Activated CD4-positive, alpha-beta memory T cell treated with anti-CD3 and anti-CD28 coated beads, Interleukin-2, amount 10 ng/mL, durations not matched to agents 7 days and 5 days (primary cell): ENCODE measurements around the gene PAWR. TPM values are rescaled to one million over a fixed set of nuclear protein-coding genes. Genes with fewer than 3 reads are reported as not detected.
"Not testable (repeated sequence)": the region's sequence is repeated elsewhere in the genome, so short reads cannot be mapped to it uniquely, and the experiment has no call there.

Experiments used
- CTCF ChIA-PET: fragments of 350-600 bp; sonication (Branson Sonifier 250); formaldehyde crosslinking; loops from one replicate; lab custom pipeline; 2021; ENCODE audit warnings: antibody characterized with exemption, inconsistent platforms; lab: Charles Lee
- POLR2A ChIA-PET: fragments of 350-600 bp; sonication (Branson Sonifier 250); formaldehyde crosslinking; loops from one replicate; lab custom pipeline; 2021; ENCODE audit warnings: antibody characterized with exemption; lab: Charles Lee
- DNase-seq: peaks from one replicate; pipeline ENCODE4 v3.0.0-alpha.2; 2020
- H3K27ac Mint-ChIP-seq: one replicate; pipeline ENCODE4 v1.8.0; 2021; ENCODE audit warnings: mild to moderate bottlenecking, mixed read lengths
- H3K27me3 Mint-ChIP-seq: one replicate; pipeline ENCODE4 v1.8.0; 2021; ENCODE audit warnings: mixed read lengths
- H3K36me3 Mint-ChIP-seq: one replicate; pipeline ENCODE4 v1.8.0; 2021; ENCODE audit warnings: low read depth, mixed read lengths
- H3K4me1 Mint-ChIP-seq: one replicate; pipeline ENCODE4 v1.8.0; 2021; ENCODE audit warnings: mixed read lengths
- H3K4me3 Mint-ChIP-seq: one replicate; pipeline ENCODE4 v1.8.0; 2021; ENCODE audit warnings: mild to moderate bottlenecking, mixed read lengths
- H3K9me3 Mint-ChIP-seq: one replicate; pipeline ENCODE4 v1.8.0; 2021; ENCODE audit warnings: mixed read lengths
- total RNA-seq, 2 experiments: library from RNA; stranded (reverse); gene quantifications; one replicate each; pipeline ENCODE4 v1.2.3, GENCODE V29; 2021

The PAWR gene
- total RNA-seq, 2 experiments from 2014 or later, result 1.0 to 3.3 TPM

DNA sequence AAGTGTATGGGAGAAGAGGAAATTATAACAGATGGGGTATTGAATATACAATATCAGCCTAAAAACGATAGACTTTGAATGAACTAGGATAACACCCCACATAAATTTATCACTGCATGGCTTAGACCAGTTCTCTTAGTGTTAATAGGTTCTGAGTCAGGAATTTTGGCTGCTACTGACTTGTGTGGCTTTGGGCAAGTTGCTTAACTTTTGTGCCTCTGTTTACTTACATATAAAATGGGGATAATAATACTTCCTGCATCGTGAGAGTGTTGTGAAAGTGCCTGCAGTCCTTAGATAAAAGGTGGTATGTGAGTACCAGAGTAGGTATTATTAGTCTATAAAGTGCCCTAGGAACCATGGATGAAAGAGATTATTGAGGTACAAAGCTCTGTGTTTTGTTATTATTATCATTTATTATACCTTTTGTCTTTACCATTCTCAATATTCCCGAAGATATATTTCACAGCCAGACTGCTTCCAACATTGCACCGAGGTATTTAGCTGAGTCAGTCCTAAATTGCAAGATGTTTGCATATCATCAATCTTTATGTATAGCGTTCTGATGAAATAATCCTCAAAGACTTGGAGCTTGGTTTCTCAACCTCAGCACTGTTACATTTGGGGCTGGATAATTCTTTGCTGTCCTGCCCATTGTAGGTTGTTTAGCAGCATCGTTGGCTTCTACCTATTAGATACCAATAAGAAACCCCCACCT, 2.3 kb upstream of the PAWR start:
- H3K27me3 Mint-ChIP-seq, result peaks cover 48% of the 10 kb centered on the region
- H3K9me3 Mint-ChIP-seq, result no peaks in the 10 kb centered on the region
- peaks cover 13% of the 10 kb centered on the region for H3K4me1 Mint-ChIP-seq
- no peak overlapping the region for H3K27ac Mint-ChIP-seq
- no peaks in the 10 kb centered on the region for H3K36me3 Mint-ChIP-seq
- ChIA-PET POLR2A (no interaction called here), CTCF (no interaction called here)
- H3K4me3 Mint-ChIP-seq, result no peak overlapping the region
- no peak for DNase-seq

DNA sequence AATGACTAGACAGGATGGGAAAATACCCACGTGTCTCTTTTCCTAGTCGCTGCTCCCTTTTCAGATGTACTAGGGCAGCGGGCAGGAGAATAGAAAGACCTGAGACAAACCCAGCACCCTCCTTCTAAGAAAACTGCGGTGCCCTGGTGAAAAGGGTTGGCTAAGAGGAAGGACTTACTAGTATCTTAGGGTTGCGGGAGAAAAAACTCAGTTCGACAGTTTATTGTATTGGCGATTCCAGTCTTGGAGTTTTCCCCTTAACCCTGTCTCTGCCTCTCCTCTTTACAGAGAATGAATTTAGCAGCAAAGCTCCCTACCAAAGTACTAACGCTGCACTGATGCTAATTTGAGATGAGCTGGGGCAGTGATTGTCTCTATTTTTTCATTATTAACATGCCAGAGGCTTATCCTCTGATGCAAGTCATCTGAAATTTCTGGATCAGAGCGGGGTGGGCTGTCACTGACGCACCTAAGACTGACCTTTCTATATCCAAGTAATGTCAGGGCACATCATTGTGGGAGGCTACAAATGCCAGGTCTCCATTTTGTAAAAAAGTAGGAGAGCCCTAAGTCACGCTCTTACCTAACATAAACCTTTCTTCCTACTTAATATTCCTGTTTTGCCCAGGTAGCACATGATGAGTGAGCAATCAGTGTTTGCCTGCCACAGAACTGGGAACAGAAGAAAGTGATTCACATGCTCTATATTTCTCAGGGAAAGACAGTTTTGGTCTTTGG, 916 bp upstream of the PAWR start:
- peaks cover 14% of the 10 kb centered on the region for H3K4me1 Mint-ChIP-seq
- no peaks in the 10 kb centered on the region for H3K36me3 Mint-ChIP-seq
- peaks cover 50% of the 10 kb centered on the region for H3K27me3 Mint-ChIP-seq
- no peak for DNase-seq
- H3K4me3 Mint-ChIP-seq, result peak overlapping the region; percentile 67
- H3K9me3 Mint-ChIP-seq, result no peaks in the 10 kb centered on the region
- no peak overlapping the region for H3K27ac Mint-ChIP-seq
- ChIA-PET POLR2A (no interaction called here), CTCF (no interaction called here)

DNA sequence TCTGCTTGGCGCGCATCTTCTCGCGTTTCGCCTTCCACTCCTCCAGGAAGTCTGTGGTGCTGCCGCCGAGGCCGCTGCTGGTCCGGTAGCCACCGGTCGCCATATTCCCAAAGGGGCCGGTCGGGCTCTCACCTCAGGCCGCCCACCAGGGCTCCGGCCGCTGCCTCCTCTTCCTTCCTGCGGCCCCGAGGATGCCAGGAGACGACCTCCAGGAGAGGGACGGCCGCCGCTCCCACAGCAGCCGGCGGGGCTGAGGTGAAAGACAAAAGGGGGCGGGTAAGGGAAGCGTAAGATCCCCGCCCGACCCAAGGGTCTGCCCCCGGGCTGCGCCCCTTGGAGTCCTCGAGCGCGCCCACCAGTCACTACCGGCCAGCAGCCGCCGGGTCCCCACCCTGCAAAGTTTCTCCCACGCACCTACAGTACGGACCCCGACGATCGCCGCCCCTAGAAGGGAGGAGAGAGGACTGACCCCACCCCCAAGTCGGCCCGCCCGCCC, 574 bp downstream of the PAWR start:
- ChIA-PET CTCF (interaction anchor here (0.6 kb wide), 1 partner anchor 131 kb away, joined by 3 read pairs; no protein-coding TSS in a partner anchor), POLR2A (no interaction called here)
- no peak for DNase-seq
- peak overlapping the region; percentile 63 for H3K4me3 Mint-ChIP-seq
- no peaks in the 10 kb centered on the region for H3K9me3 Mint-ChIP-seq
- H3K27me3 Mint-ChIP-seq, result peaks cover 54% of the 10 kb centered on the region
- H3K27ac Mint-ChIP-seq, result no peak overlapping the region
- no peaks in the 10 kb centered on the region for H3K36me3 Mint-ChIP-seq
- H3K4me1 Mint-ChIP-seq, result peaks cover 14% of the 10 kb centered on the region

DNA sequence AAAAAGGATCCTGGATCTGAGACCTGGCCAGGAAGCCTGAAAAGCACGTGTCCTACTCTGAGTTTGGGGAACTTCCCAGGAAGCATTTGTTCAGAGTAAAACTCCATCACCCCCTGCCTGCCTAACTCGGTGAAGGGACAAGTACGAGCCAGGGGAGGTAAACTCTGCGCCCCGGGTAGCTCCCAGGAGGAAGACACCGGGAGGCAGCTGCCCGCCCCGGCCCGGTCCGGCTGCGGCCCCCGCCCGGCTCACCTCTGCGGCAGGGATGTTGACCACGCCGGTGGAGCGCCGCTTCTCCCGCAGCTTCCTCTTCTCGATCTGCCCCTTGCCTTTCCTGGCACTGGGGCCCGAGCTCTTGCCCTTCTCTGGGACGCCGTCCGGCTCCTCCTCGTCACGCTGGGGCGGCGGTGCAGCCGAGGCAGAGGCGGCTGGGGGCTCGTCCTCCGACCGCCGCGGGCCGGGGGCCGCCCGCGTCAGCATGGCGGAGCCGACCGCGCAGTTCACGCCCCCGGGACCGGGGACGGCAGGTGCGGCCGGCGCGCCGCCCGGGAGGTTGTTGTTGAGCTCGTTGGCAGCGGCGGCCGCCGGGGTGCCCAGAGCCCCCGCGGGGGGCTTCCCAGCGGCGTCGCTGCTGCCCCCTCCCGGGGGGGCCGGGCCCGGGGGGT, 1.2 kb downstream of the PAWR start:
- POLR2A ChIA-PET, result no interaction called here
- Mint-ChIP-seq H3K36me3 (no peaks in the 10 kb centered on the region), H3K9me3 (no peaks in the 10 kb centered on the region), H3K4me1 (peaks cover 14% of the 10 kb centered on the region), H3K27ac (no peak overlapping the region), H3K4me3 (peak overlapping the region; percentile 63), H3K27me3 (peaks cover 54% of the 10 kb centered on the region)
- CTCF ChIA-PET, result no interaction called here
- no peak for DNase-seq

DNA sequence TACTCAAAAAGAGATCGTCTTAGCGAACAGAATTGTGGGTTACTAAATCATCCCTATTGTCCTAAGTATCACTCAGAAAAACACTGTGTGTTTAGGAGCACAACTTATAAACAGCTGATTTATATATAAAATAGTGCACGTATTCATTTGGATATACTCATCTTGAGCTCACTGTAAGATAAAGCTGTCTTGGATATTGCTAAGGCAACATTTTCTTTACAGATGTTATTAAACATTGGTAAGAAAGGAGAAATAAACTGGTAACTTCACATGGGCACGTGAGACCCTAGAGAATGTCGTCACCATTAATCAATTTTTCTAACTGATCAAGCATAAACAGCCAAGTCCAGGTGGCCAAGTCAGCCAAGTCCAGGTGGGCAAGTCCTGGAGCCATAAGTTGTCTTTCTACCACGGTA, 1.7 kb downstream of the PAWR start:
- no peaks in the 10 kb centered on the region for H3K9me3 Mint-ChIP-seq
- POLR2A ChIA-PET, result no interaction called here
- no peaks in the 10 kb centered on the region for H3K36me3 Mint-ChIP-seq
- CTCF ChIA-PET, result no interaction called here
- DNase-seq, result no peak
- H3K4me3 Mint-ChIP-seq, result peak overlapping the region; percentile 33
- H3K27ac Mint-ChIP-seq, result no peak overlapping the region
- peaks cover 54% of the 10 kb centered on the region for H3K27me3 Mint-ChIP-seq
- H3K4me1 Mint-ChIP-seq, result peaks cover 14% of the 10 kb centered on the region

DNA sequence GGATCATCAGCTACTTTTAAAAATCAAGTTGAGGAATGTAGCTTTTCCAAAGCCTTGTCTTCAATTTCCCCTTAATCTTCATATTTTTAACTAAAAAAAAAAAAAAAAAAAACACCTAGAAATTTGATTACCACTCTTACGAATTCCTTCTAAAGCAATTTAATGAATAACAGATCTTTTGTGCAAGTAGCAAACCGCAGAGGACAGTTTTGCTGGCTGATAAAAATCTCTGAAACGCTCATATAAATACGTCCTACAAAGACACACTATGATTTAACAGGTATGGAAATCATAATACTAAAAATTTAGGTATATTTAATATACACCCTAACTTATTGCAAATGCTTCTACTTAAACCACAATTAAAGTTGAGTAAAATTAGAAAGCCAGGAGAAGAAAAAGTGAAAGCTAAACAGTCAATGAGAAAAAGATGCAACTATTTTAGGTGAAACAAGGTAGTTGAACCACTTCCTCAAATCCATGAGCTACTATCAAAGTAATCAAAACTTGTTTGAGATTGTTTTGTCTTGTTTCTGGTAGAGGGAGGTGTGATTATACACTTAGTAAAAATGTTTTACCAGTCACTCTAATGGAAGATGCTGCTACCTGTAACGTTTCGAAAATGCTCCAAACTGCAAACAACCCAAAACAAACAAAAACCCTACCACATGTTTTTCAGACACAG, 2.2 kb downstream of the PAWR start:
- no peaks in the 10 kb centered on the region for H3K9me3 Mint-ChIP-seq
- H3K4me1 Mint-ChIP-seq, result peaks cover 14% of the 10 kb centered on the region
- H3K27me3 Mint-ChIP-seq, result peaks cover 53% of the 10 kb centered on the region
- H3K36me3 Mint-ChIP-seq, result no peaks in the 10 kb centered on the region
- POLR2A ChIA-PET, result no interaction called here
- CTCF ChIA-PET, result interaction anchor here (0.6 kb wide), 1 partner anchor 573 kb away, joined by 3 read pairs; no protein-coding TSS in a partner anchor
- DNase-seq, result no peak
- H3K27ac Mint-ChIP-seq, result no peak overlapping the region
- peak overlapping the region; percentile 33 for H3K4me3 Mint-ChIP-seq

DNA sequence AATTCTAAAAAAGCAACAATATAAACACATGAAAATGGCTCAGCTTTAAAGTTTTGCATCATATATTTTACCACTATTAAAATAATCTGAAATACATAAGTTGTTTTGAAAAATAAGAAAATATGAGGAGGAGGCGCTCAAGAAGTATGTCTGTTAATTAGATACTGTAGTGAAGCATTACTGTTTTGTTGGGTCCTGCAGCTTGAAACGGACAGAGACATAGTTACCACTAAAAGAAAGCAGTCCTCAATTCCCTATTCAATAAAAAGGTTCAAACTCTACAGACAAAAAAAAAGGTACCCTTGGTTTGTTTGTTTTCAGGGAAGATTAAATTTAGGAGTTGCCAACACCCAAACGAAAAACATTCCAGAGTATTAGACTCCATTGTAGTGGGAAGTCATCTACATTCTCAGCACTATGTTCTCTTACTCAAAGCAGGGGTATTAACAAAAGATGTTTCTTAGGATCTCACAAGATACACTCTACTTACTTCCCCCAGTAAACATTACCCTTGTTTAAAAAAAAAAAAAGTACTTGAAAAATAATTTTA, 3.0 kb downstream of the PAWR start:
- no peak overlapping the region for H3K27ac Mint-ChIP-seq
- peaks cover 47% of the 10 kb centered on the region for H3K27me3 Mint-ChIP-seq
- H3K4me3 Mint-ChIP-seq, result no peak overlapping the region
- H3K9me3 Mint-ChIP-seq, result no peaks in the 10 kb centered on the region
- no peak for DNase-seq
- POLR2A ChIA-PET, result no interaction called here
- H3K36me3 Mint-ChIP-seq, result no peaks in the 10 kb centered on the region
- H3K4me1 Mint-ChIP-seq, result peaks cover 14% of the 10 kb centered on the region
- CTCF ChIA-PET, result interaction anchor here (0.6 kb wide), 1 partner anchor 574 kb away, joined by 3 read pairs; no protein-coding TSS in a partner anchor

DNA sequence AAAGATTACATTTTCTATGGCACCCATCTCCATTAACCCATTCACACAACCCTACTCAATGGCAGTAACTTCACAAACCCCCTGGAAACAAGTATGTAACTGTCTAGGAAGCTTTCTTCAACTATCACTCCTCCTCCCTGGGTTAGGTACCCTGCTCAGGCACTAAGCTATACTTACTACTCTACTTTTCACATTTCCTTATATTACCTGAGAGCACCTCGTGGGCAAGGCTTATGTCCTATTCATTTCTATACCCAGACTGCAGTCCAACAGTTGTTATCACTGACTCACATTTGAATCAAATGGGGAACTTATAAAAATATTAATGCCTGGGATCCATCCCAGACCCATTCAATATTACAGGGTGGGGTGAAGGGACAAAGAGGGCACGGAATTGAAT, 4.6 kb downstream of the PAWR start:
- Mint-ChIP-seq H3K4me3 (no peak overlapping the region), H3K9me3 (no peaks in the 10 kb centered on the region), H3K4me1 (peaks cover 11% of the 10 kb centered on the region), H3K27ac (no peak overlapping the region), H3K27me3 (peaks cover 32% of the 10 kb centered on the region), H3K36me3 (no peaks in the 10 kb centered on the region)
- ChIA-PET CTCF (no interaction called here), POLR2A (no interaction called here)
- no peak for DNase-seq

DNA sequence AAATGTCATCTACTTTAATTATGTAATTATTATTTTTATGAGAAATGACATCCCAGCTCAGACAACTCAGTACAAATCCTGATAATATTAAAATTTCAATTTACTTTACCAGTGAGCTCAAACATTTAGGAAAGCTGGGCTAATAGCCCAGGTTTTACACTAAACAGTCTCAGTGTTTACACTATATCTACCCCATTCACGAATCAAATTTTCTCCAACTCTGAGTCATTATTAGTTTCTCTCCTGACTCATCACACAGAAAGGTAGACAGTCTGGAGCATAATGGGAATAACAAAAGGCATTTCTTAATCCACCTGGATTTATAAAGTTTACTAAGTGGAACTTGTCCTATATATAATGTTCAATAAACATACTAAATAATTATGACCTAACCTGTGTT, 5.7 kb downstream of the PAWR start:
- no peak for DNase-seq
- Mint-ChIP-seq H3K27ac (no peak overlapping the region), H3K27me3 (peaks cover 26% of the 10 kb centered on the region), H3K4me3 (no peak overlapping the region), H3K36me3 (no peaks in the 10 kb centered on the region), H3K4me1 (peaks cover 8% of the 10 kb centered on the region), H3K9me3 (no peaks in the 10 kb centered on the region)
- CTCF ChIA-PET, result no interaction called here
- POLR2A ChIA-PET, result no interaction called here

DNA sequence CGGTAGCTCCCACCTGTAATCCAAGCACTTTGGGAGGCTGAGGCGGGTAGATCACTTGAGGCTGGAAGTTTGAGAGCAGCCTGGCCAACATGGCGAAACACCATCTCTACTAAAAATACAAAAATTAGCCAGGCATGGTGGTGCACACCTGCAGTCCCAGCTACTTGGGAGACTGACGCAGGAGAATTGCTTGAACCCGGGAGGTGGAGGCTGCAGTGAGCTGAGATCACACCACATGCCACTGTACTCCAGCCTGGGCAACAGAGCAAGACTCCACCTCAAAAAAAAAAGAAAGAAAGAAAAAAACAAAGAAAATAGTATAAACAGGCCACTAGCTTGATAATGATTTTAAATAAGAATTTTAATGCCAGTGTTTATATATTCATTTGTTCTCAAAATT, 6.4 kb downstream of the PAWR start:
- H3K4me3 Mint-ChIP-seq, CTCF ChIA-PET, POLR2A ChIA-PET, H3K27ac Mint-ChIP-seq, H3K9me3 Mint-ChIP-seq, DNase-seq, H3K36me3 Mint-ChIP-seq, H3K4me1 Mint-ChIP-seq: not testable (repeated sequence)
- peaks cover 25% of the 10 kb centered on the region for H3K27me3 Mint-ChIP-seq

DNA sequence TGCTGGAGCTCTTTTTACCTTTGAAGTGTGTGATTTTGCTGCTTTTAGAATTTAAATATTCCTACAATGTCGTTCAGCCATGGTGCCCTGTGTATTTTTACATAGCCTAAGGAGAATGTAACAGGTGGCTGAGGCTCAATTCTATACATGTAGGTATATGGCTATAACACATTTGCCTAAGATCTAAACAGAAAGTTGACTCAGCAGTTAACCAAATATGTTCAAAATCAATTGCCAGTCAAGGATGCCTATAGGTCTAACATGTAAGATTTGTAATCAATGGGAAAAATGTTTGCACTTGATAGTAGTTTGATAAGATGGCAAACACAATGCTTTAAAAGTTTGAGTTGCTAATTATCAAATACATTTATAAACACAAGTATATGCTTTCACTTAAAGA, 8.2 kb downstream of the PAWR start:
- ChIA-PET POLR2A (no interaction called here), CTCF (no interaction called here)
- no peaks in the 10 kb centered on the region for H3K4me1 Mint-ChIP-seq
- H3K9me3 Mint-ChIP-seq, result no peaks in the 10 kb centered on the region
- H3K27me3 Mint-ChIP-seq, result peaks cover 13% of the 10 kb centered on the region
- DNase-seq, result no peak
- no peak overlapping the region for H3K27ac Mint-ChIP-seq
- no peak overlapping the region for H3K4me3 Mint-ChIP-seq
- no peaks in the 10 kb centered on the region for H3K36me3 Mint-ChIP-seq

DNA sequence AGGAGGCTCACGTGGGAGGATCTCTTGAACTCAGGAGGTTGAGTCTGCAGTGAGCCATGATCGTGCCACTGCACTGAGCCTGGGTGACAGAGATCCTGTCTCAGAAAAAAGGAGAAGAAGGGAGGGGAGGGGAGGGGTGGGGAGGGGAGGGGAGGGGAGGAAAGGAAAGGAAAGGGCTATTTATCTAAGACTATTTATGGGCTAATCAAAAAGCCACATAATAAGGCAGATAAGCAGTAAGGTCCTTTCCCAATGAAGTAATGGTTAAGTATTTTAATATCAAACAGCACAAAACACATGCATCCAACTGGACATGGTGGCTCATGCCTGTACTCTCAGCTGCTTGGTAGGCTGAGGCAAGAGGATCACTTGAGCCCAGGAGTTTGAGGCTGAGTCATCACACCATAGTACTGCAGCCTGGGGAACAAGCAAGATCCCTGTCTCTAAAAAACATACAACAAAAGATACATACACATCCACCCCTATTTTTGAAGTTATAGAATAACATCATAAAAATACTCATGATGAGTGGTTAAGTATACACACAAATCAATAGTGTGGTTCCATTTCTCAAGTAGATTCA, 9.7 kb downstream of the PAWR start:
- ChIA-PET POLR2A (no interaction called here), CTCF (no interaction called here)
- no peak for DNase-seq
- Mint-ChIP-seq H3K4me3 (no peak overlapping the region), H3K9me3 (no peaks in the 10 kb centered on the region), H3K36me3 (no peaks in the 10 kb centered on the region), H3K27me3 (peaks cover 13% of the 10 kb centered on the region), H3K27ac (no peak overlapping the region), H3K4me1 (no peaks in the 10 kb centered on the region)
